Adrenal gland (tissue), 12 donors: Measurements from ENCODE around the gene C2CD2L. TPM values are rescaled to one million over a fixed set of nuclear protein-coding genes. Genes with fewer than 3 reads are reported as not detected.

ENCODE experiments used
- DNase-seq, 7 donors: peaks; one replicate each; pipeline ENCODE4 v3.0.0-alpha.2; 2019 to 2020
- H3K27ac ChIP-seq, 5 donors: fragments of 200-600 bp; sonication (generic) in 4 of 5; 1 replicate in 3 of 5; 2 replicates in 2 of 5; pipeline versions ENCODE4 v1.5.1 to v1.8.0; 2016 to 2020; ENCODE audit warnings: mild to moderate bottlenecking in 1 of 5
- H3K27me3 ChIP-seq: fragments of 200-600 bp; 2 replicates; pipeline ENCODE4 v1.8.0; 2021
- H3K36me3 ChIP-seq, 2 donors: fragments of 200-600 bp; replicated peaks in 1 of 2; 1 replicate in 1 of 2; 2 replicates in 1 of 2; pipeline versions ENCODE4 v1.5.1 to v1.8.0; 2018 to 2022
- H3K4me1 ChIP-seq, 2 donors: fragments of 200-600 bp; replicated peaks in 1 of 2; 1 replicate in 1 of 2; 2 replicates in 1 of 2; pipeline versions ENCODE4 v1.5.1 to v1.8.0; 2018 to 2021
- H3K4me3 ChIP-seq, 4 donors: fragments of 200-600 bp; sonication (generic) in 3 of 4; one replicate each; pipeline ENCODE4 v1.5.1; 2016 to 2018
- H3K9me3 ChIP-seq, 3 donors: fragments of 200-600 bp; sonication (generic) in 1 of 3; replicated peaks in 1 of 3; 1 replicate in 2 of 3; 2 replicates in 1 of 3; pipeline versions ENCODE4 v1.5.1 to v1.8.0; 2016 to 2021
- CTCF ChIP-seq, 6 experiments: fragments of 450-650 bp in 4 of 6; fragments of 200-600 bp in 2 of 6; sonication (generic) in 1 of 6; IDR thresholded peaks; 1 replicate in 5 of 6; 2 replicates in 1 of 6; pipeline versions ENCODE4 v1.5.1 to v1.8.0; 2016 to 2021; ENCODE audit warnings: antibody characterized with exemption in 6 of 6, mild to moderate bottlenecking in 2 of 6, moderate library complexity in 1 of 6
- POLR2A ChIP-seq, 2 donors: fragments of 450-650 bp; IDR thresholded peaks; one replicate each; pipeline ENCODE4 v1.6.1; 2017; ENCODE audit warnings: antibody characterized with exemption in 2 of 2, mild to moderate bottlenecking in 2 of 2, moderate library complexity in 1 of 2
- WGBS, 4 donors: extraction: QIAGEN DNeasy Blood & Tissue Kit in 2 of 4; methylation state at CpG; one replicate each; pipeline versions ENCODE4 v1.1.5 to v1.1.7; 2013 to 2017; 5-methylcytosine and 5-hydroxymethylcytosine counted together
- intact Hi-C, 2 donors: fragments of 100-400 bp; cut with DNase I; formaldehyde crosslinking; loops; one replicate each; pipeline versions ENCODE4 v1.14.1 to v1.15.0; 2022 to 2023
- polyA plus RNA-seq, 3 donors: library from polyadenylated mRNA; stranded (reverse); fragments of 200-250 nt in 2 of 3; fragments of 350-450 nt in 1 of 3; fragmentation: Illumina TruSeq in 1 of 3; extraction: RNeasy Lipid Tissue Mini Kit (QIAGEN cat#74804) in 1 of 3; gene quantifications; one replicate each; pipeline ENCODE4 v1.2.3, GENCODE V29; 2013 to 2014
- total RNA-seq, 9 donors: library from RNA; depleted of rRNA in 4 of 9; stranded (reverse); fragments of >200 nt in 4 of 9; fragments of 120-200 nt in 1 of 9; fragmentation: NEBNext Ultra II Directional in 1 of 9; extraction: Animal tissue kit (Norgen Biotek cat#: 25700) in 1 of 9; gene quantifications; one replicate each; pipeline versions ENCODE4 v1.1.0 to v1.2.4, GENCODE V29; 2013 to 2023
- donor health status: healthy with polysubstance abuse.
- donor health status: Bipolar disorder and iron deficiency.
- donor health status: DM: yes; HTN: yes; CAD: no.
- donor health status: DM: no; HTN: no; CAD: no.
- donor health status: DM: no; HTN: no; CAD: no.
- donor health status: DM: yes; HTN: yes; CAD: no.

C2CD2L gene
- total and polyA plus RNA-seq, 12 donors: 4.5 to 15.8 (median 11.1) TPM

GRCh38 chr11:119094816-119095065, 12.4 kb upstream of the C2CD2L start:
- H3K4me3 ChIP-seq: peak overlapping the region; percentile 5 to 97 (median 56)
- TF ChIP-seq POLR2A (IDR thresholded peaks at IDR 0.05) (no peak), CTCF (IDR thresholded peaks at IDR 0.05) (peak; percentile 55 to 74 (median 67))
- H3K27ac ChIP-seq: peak overlapping the region; percentile 6 to 96 (median 94)
- peaks cover 8 to 19% of the 10 kb centered on the region in 2 donors for H3K4me1 ChIP-seq
- no peaks in the 10 kb centered on the region for H3K9me3 ChIP-seq
- peak; percentile 81 to 93 (median 87) for DNase-seq
- intact Hi-C loops: no loop called here
- 0 to 1% (median 0%) methylated on average over 8 to 19 of the region's 19 CpGs; no CpG with 5 or more reads in 1 of the 4 donors for WGBS, 4 donors
- H3K27me3 ChIP-seq: no peaks in the 10 kb centered on the region
- H3K36me3 ChIP-seq: peaks cover 0 to 27% of the 10 kb centered on the region in 2 donors

- H3K27ac ChIP-seq: peak overlapping the region; percentile 6 to 96 (median 94)
- 0 to 1% (median 0%) methylated on average over 19 to 79 of the region's 79 CpGs for WGBS, 4 donors
- H3K4me1 ChIP-seq: peaks cover 11 to 24% of the 10 kb centered on the region in 2 donors
- peak overlapping the region; percentile 5 to 97 (median 50) for H3K4me3 ChIP-seq
- H3K9me3 ChIP-seq: no peaks in the 10 kb centered on the region
- no peaks in the 10 kb centered on the region for H3K27me3 ChIP-seq
- peak; percentile 99 to 100 (median 100) for DNase-seq
- intact Hi-C loops: no loop called here
- peak; percentile 97 to 99 for TF ChIP-seq POLR2A (IDR thresholded peaks at IDR 0.05)
- peak in 2 of 6 experiments; percentile 5 to 46 for TF ChIP-seq CTCF (IDR thresholded peaks at IDR 0.05)
- H3K36me3 ChIP-seq: peaks cover 0 to 27% of the 10 kb centered on the region in 2 donors
Observed at GRCh38 chr11:119095066-119095880, 11.9 kb upstream of the C2CD2L start.

- WGBS, 4 donors: 68 to 81% (median 76%) methylated on average over 6 of the region's 6 CpGs
- intact Hi-C loops: no loop called here
- TF ChIP-seq CTCF (IDR thresholded peaks at IDR 0.05) (no peak), POLR2A (IDR thresholded peaks at IDR 0.05) (no peak)
- no peak for DNase-seq
- peaks cover 22 to 30% of the 10 kb centered on the region in 2 donors for H3K4me1 ChIP-seq
- no peaks in the 10 kb centered on the region for H3K9me3 ChIP-seq
- no peak overlapping the region for H3K27ac ChIP-seq
- H3K27me3 ChIP-seq: no peaks in the 10 kb centered on the region
- no peak overlapping the region for H3K4me3 ChIP-seq
- peaks cover 0 to 19% of the 10 kb centered on the region in 2 donors for H3K36me3 ChIP-seq
Observed at GRCh38 chr11:119099711-119100110, 7.4 kb upstream of the C2CD2L start.

GRCh38 chr11:119100246-119100970, 6.7 kb upstream of the C2CD2L start:
- Histone ChIP-seq H3K27me3 (no peaks in the 10 kb centered on the region), H3K27ac (no peak overlapping the region), H3K4me1 (peaks cover 22 to 30% of the 10 kb centered on the region in 2 donors), H3K4me3 (peak overlapping the region in 1 of 4 donors; percentile 76), H3K36me3 (peaks cover 0 to 19% of the 10 kb centered on the region in 2 donors), H3K9me3 (no peaks in the 10 kb centered on the region)
- peak in 1 of 7 donors; percentile 26 for DNase-seq
- 46 to 56% (median 50%) methylated on average over 11 of the region's 11 CpGs for WGBS, 4 donors
- TF ChIP-seq CTCF (IDR thresholded peaks at IDR 0.05) (peak in 3 of 6 experiments; percentile 15 to 35 (median 17)), POLR2A (IDR thresholded peaks at IDR 0.05) (no peak)
- intact Hi-C loops: no loop called here
